ENCODE results near the gene UNC5C. TPM values are rescaled to one million over a fixed set of nuclear protein-coding genes. Genes with fewer than 3 reads are reported as not detected.

The UNC5C gene
- total RNA-seq, 1 experiment from 2014 or later, result not detected

DNA sequence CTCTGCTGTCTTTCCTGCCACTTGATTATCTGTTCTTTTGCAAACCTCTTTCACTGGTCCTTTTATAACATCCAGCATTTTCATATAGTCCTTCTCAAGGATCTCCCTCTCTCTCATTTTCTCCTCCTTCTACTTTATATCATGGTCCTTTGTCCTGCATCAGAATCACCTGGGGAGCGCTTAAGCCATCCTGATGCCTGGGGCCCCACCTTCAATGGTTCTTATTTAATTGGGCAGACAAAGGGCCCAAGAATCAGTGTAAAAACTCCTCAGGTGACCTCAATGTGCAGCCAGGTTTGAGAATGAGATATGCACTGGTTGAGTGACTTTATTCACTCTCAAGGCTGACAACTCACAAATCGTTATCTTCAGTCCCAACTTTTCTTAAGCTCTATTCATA is 283.9 kb downstream of the UNC5C start:
- no peaks in the 10 kb centered on the region for H3K36me3 ChIP-seq (ENCODE audit: control insufficient read depth, insufficient read depth, low read length)
- BruUV-seq (replicated peaks), result no TSS peak
- H3K27ac Mint-ChIP-seq (ENCODE audit: unreplicated experiment), result no peak overlapping the region
- H3K4me1 ChIP-seq, result no peaks in the 10 kb centered on the region
- no peak for TF ChIP-seq CTCF (IDR thresholded peaks at IDR 0.05; ENCODE audit: insufficient read depth in 1 of 2, low read depth in 1 of 2, low read length in 1 of 2, severe bottlenecking in 1 of 2, unreplicated experiment in 1 of 2)
- intact Hi-C loops (cut with micrococcal nuclease; ENCODE audit: unreplicated experiment), result loop anchor here (5.0 kb wide), 1 partner anchor 98 kb away; no protein-coding TSS in a partner anchor
- no peak overlapping the region for H3K4me3 ChIP-seq (ENCODE audit: low read depth, low read length)
- no peak overlapping the region for H3K4me3 Mint-ChIP-seq (ENCODE audit: unreplicated experiment)
- H3K36me3 Mint-ChIP-seq (ENCODE audit: insufficient read depth, unreplicated experiment), result no peaks in the 10 kb centered on the region
- H3K4me1 Mint-ChIP-seq (ENCODE audit: low read depth, unreplicated experiment), result no peaks in the 10 kb centered on the region
- CTCF ChIA-PET, result no interaction called here
- no peaks in the 10 kb centered on the region for H3K27me3 Mint-ChIP-seq (ENCODE audit: insufficient read depth, unreplicated experiment)
- no peaks in the 10 kb centered on the region for H3K27me3 ChIP-seq (replicated peaks; ENCODE audit: control insufficient read depth, insufficient read depth, low read length)
- no peak for DNase-seq
- no peaks in the 10 kb centered on the region for H3K9me3 ChIP-seq
- POLR2A ChIA-PET, result no interaction called here
- H3K9me3 Mint-ChIP-seq (ENCODE audit: unreplicated experiment), result no peaks in the 10 kb centered on the region

- H3K27ac Mint-ChIP-seq (ENCODE audit: unreplicated experiment), result no peak overlapping the region
- no TSS peak for BruUV-seq (replicated peaks)
- H3K9me3 ChIP-seq, result no peaks in the 10 kb centered on the region
- TF ChIP-seq CTCF (IDR thresholded peaks at IDR 0.05; ENCODE audit: insufficient read depth in 1 of 2, low read depth in 1 of 2, low read length in 1 of 2, severe bottlenecking in 1 of 2, unreplicated experiment in 1 of 2), result no peak
- intact Hi-C loops (cut with micrococcal nuclease; ENCODE audit: unreplicated experiment), result no loop called here
- H3K36me3 ChIP-seq (ENCODE audit: control insufficient read depth, insufficient read depth, low read length), result no peaks in the 10 kb centered on the region
- H3K4me3 ChIP-seq (ENCODE audit: low read depth, low read length), result no peak overlapping the region
- H3K27me3 Mint-ChIP-seq (ENCODE audit: insufficient read depth, unreplicated experiment), result no peaks in the 10 kb centered on the region
- no peaks in the 10 kb centered on the region for H3K4me1 Mint-ChIP-seq (ENCODE audit: low read depth, unreplicated experiment)
- H3K4me1 ChIP-seq, result no peaks in the 10 kb centered on the region
- no peak overlapping the region for H3K4me3 Mint-ChIP-seq (ENCODE audit: unreplicated experiment)
- H3K9me3 Mint-ChIP-seq (ENCODE audit: unreplicated experiment), result no peaks in the 10 kb centered on the region
- CTCF ChIA-PET, result no interaction called here
- no peaks in the 10 kb centered on the region for H3K27me3 ChIP-seq (replicated peaks; ENCODE audit: control insufficient read depth, insufficient read depth, low read length)
- H3K36me3 Mint-ChIP-seq (ENCODE audit: insufficient read depth, unreplicated experiment), result no peaks in the 10 kb centered on the region
- DNase-seq, result no peak
- POLR2A ChIA-PET, result no interaction called here
These were observed 284.8 kb downstream of the UNC5C start for GRCh38 chr4:95263960-95264359.

DNA sequence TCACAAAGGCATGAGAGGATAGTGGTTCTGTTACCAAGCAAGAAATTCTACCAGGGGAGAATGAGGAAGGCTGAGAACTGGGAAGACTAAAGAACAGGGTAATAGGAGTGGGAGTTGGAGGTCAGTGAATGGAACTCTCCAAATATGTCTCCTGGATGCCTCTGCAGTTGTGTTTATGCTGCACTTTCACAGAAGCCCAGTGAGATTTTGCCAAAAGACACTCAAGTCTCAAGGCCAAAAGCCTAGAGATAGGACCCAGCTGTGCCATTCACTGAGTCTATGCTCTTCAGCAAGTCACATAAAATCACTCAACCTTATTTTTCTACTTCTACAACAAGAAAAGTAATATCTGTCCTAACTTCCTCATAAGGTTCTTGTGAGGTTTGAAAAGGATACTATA is 285.4 kb downstream of the UNC5C start:
- Mint-ChIP-seq H3K27me3 (ENCODE audit: insufficient read depth, unreplicated experiment) (no peaks in the 10 kb centered on the region), H3K4me3 (ENCODE audit: unreplicated experiment) (no peak overlapping the region), H3K4me1 (ENCODE audit: low read depth, unreplicated experiment) (no peaks in the 10 kb centered on the region), H3K27ac (ENCODE audit: unreplicated experiment) (no peak overlapping the region), H3K36me3 (ENCODE audit: insufficient read depth, unreplicated experiment) (no peaks in the 10 kb centered on the region), H3K9me3 (ENCODE audit: unreplicated experiment) (no peaks in the 10 kb centered on the region)
- no peak for DNase-seq
- ChIA-PET CTCF (no interaction called here), POLR2A (no interaction called here)
- H3K27me3 ChIP-seq (replicated peaks; ENCODE audit: control insufficient read depth, insufficient read depth, low read length), result no peaks in the 10 kb centered on the region
- H3K4me1 ChIP-seq, result no peaks in the 10 kb centered on the region
- no peak overlapping the region for H3K4me3 ChIP-seq (ENCODE audit: low read depth, low read length)
- intact Hi-C loops (cut with micrococcal nuclease; ENCODE audit: unreplicated experiment), result no loop called here
- H3K9me3 ChIP-seq, result no peaks in the 10 kb centered on the region
- no peaks in the 10 kb centered on the region for H3K36me3 ChIP-seq (ENCODE audit: control insufficient read depth, insufficient read depth, low read length)
- BruUV-seq (replicated peaks), result no TSS peak
- no peak for TF ChIP-seq CTCF (IDR thresholded peaks at IDR 0.05; ENCODE audit: insufficient read depth in 1 of 2, low read depth in 1 of 2, low read length in 1 of 2, severe bottlenecking in 1 of 2, unreplicated experiment in 1 of 2)
